Thyroid gland (tissue), 4 donors: Measurements from ENCODE around the gene COG1.

Source experiments
- CTCF ChIP-seq, 6 experiments: fragments of 200-600 bp in 3 of 6; fragments of 450-650 bp in 3 of 6; sonication (generic) in 3 of 6; IDR thresholded peaks; one replicate each; pipeline ENCODE4 v1.5.1; 2016 to 2019; ENCODE audit warnings: antibody characterized with exemption in 6 of 6, mild to moderate bottlenecking in 2 of 6, inconsistent platforms in 1 of 6, moderate library complexity in 1 of 6
- POLR2A ChIP-seq, 2 donors: fragments of 450-650 bp; IDR thresholded peaks; one replicate each; pipeline ENCODE4 v1.6.1; 2017; ENCODE audit warnings: antibody characterized with exemption in 2 of 2, mild to moderate bottlenecking in 2 of 2, moderate library complexity in 1 of 2

- no peak for TF ChIP-seq CTCF (IDR thresholded peaks at IDR 0.05)
- no peak for TF ChIP-seq POLR2A (IDR thresholded peaks at IDR 0.05)
These were observed 13.5 kb upstream of the COG1 start for GRCh38 chr17:73179387-73179786.
